ENCODE data around the gene SMARCD1.
A peak's percentile ranks its signal among the peaks of the same experiment; 100 is the strongest.

SMARCD1 gene

DNA sequence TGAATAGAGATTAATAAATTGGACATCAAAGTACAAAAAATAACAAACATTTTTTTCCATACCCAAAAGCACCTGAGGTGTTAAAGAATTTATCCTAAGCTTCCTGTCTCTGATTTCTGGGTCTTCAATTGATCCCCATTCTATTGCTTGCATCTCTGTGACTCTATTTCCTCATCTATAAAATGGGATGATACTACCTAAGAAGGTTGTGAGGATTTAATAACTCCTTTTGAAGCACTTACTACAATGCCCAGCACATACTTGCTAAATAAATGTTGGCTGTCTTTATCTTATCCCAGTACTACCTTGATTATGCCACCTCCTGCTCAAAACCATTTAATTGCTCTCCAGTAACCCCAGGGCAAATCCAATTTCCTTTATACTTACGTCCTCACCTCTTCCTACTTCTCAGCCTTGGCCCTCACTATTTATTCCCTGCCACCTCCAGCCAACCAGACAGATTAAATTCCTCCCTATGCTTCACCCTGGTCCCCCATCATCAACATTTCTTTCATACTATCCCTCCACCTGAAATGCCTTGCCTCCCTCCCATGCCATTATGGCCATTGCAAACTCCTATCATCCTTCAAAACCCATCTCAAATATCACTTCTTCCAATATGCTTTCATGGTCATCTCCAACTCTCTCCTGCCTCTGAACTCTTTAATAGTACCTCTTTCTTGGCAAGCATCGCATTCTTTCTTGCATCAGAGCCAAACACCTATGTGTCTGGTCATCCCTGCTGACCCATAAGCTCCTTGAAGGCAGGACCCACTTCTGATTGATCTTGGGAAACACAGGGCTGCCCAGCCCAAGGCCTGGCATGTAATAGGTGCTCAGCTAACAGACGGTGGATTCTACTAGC lies 35.7 kb upstream of the SMARCD1 start:
- no peak for DNase-seq
- Histone ChIP-seq H3K27ac (no peak overlapping the region), H3K36me3 (replicated peaks) (no peaks in the 10 kb centered on the region), H3K27me3 (replicated peaks) (peaks cover 21% of the 10 kb centered on the region), H3K4me3 (ENCODE audit: low read depth, low read length) (no peak overlapping the region)
- in situ Hi-C loops (cut with HindIII; ENCODE audit: low pct_ligation_motif_present, low sequenced_read_pairs) = no loop called here
- TF ChIP-seq, protein P1, sequence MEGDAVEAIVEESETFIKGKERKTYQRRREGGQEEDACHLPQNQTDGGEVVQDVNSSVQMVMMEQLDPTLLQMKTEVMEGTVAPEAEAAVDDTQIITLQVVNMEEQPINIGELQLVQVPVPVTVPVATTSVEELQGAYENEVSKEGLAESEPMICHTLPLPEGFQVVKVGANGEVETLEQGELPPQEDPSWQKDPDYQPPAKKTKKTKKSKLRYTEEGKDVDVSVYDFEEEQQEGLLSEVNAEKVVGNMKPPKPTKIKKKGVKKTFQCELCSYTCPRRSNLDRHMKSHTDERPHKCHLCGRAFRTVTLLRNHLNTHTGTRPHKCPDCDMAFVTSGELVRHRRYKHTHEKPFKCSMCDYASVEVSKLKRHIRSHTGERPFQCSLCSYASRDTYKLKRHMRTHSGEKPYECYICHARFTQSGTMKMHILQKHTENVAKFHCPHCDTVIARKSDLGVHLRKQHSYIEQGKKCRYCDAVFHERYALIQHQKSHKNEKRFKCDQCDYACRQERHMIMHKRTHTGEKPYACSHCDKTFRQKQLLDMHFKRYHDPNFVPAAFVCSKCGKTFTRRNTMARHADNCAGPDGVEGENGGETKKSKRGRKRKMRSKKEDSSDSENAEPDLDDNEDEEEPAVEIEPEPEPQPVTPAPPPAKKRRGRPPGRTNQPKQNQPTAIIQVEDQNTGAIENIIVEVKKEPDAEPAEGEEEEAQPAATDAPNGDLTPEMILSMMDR (IDR thresholded peaks at IDR 0.05; ENCODE audit: low read depth, low read length, missing control alignments) = no peak

DNA sequence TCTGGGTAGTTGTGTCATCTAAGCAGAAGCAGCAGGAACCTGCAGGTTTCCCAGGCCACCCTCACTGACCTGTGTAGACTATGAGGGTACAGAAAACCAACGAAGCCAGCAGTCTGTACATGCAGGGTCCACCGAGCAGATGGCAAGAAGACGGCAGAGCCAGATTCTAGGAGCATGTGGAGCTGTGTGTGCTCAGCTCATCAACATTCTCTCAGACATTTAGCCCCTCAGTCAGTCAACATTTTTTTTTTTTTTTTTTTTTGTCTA lies 35.1 kb upstream of the SMARCD1 start:
- Histone ChIP-seq H3K36me3 (replicated peaks) (no peaks in the 10 kb centered on the region), H3K27ac (no peak overlapping the region), H3K4me3 (ENCODE audit: low read depth, low read length) (no peak overlapping the region), H3K27me3 (replicated peaks) (peaks cover 21% of the 10 kb centered on the region)
- TF ChIP-seq, protein P1 (IDR thresholded peaks at IDR 0.05; ENCODE audit: low read depth, low read length, missing control alignments) = no peak
- in situ Hi-C loops (cut with HindIII; ENCODE audit: low pct_ligation_motif_present, low sequenced_read_pairs) = no loop called here
- no peak for DNase-seq

DNA sequence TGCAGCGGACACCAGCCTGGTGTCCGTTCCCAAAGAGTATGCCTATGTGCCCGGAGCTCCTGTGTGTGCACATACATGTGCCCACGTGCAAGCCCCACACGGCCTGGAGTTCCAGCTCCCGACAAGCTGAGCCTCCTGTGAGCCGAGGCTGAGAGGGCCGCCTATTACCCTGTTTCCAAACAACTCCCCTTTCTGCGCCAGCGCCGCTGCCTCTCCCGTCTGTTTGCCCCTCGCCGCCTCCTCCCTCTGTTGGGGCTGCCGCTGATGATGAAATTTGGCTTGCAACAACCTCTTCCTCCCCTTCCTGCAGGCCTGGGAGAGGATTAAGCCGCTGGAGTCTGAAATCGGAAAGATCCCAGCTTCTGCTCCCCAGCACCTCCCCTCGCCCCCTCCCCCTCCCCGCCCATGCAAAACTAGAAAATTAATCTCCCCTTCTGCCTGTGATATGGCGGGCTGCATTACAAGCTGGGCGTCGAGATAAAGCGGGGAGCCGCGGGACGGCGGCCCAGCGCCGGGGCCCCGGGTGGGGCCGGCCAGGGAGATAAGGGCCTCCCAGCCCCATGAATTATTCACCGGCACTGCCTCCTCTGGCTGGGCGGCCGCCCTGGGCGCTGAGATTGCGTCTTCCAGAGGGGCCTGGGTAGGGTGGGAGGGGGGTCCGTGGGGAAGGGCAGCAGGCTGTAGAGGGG lies 34.6 kb upstream of the SMARCD1 start:
- Histone ChIP-seq H3K36me3 (replicated peaks) (no peaks in the 10 kb centered on the region), H3K27ac (no peak overlapping the region), H3K4me3 (ENCODE audit: low read depth, low read length) (peak overlapping the region; percentile 34), H3K27me3 (replicated peaks) (peaks cover 21% of the 10 kb centered on the region)
- TF ChIP-seq, protein P1 (IDR thresholded peaks at IDR 0.05; ENCODE audit: low read depth, low read length, missing control alignments) = no peak
- in situ Hi-C loops (cut with HindIII; ENCODE audit: low pct_ligation_motif_present, low sequenced_read_pairs) = no loop called here
- no peak for DNase-seq

DNA sequence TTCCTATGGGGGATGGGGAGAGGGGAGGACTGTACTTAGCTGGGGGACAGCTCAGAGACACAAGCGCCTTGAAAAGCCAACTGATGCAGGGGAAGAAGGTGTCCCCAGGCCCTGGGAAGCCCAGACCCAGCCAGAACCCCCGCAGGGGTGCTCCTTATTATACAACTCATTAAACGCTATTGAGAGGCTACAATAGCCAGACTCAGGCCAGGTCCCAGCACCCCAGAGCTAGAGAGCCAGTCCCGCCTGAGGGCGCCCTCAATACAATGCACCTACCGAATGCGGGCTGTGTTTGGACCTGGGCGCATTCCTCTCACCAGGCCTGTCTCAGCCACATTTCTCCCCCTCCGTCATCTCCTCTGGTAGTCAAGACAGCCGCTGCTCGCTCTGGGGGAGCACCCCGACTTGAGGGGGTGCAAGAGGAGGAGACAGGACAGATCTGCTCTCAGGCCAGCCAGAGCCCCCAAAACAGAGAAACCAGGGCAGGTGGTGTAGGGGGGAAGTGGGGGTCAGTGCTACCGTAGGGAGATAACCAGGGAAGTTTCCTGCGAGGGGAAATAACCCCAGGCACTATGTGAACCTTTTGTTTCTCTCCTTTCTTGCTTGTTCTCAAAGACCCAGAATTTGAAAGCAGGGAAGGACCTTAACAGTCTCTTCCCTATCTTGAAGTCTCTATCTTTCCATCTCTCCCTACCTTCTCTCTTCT lies 33.9 kb upstream of the SMARCD1 start:
- in situ Hi-C loops (cut with HindIII; ENCODE audit: low pct_ligation_motif_present, low sequenced_read_pairs) = no loop called here
- Histone ChIP-seq H3K4me3 (ENCODE audit: low read depth, low read length) (no peak overlapping the region), H3K27me3 (replicated peaks) (peaks cover 21% of the 10 kb centered on the region), H3K36me3 (replicated peaks) (no peaks in the 10 kb centered on the region), H3K27ac (no peak overlapping the region)
- TF ChIP-seq, protein P1 (IDR thresholded peaks at IDR 0.05; ENCODE audit: low read depth, low read length, missing control alignments) = no peak
- DNase-seq = no peak

DNA sequence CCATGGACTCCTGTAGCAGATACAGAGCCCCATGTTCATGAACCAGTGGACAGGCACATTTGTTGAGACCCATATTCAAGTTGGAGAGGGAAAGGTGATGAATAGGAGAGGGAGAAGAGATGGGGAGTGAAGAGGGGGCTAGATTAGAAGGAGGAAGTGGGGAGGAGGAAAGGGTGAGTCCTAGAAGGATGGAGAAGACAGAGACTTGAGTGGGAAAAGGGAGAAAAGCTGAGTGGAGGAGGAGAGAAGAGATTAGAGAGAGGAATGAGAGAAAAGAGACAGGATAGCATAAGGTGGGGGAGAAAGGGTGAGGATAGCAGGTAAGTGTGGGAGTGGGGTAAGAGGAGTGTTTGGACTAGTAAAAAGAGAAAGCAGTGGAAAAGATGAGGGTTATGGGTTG lies 32.6 kb upstream of the SMARCD1 start:
- Histone ChIP-seq H3K27ac (no peak overlapping the region), H3K4me3 (ENCODE audit: low read depth, low read length) (no peak overlapping the region), H3K27me3 (replicated peaks) (peaks cover 21% of the 10 kb centered on the region), H3K36me3 (replicated peaks) (no peaks in the 10 kb centered on the region)
- TF ChIP-seq, protein P1 (IDR thresholded peaks at IDR 0.05; ENCODE audit: low read depth, low read length, missing control alignments) = no peak
- DNase-seq = no peak
- in situ Hi-C loops (cut with HindIII; ENCODE audit: low pct_ligation_motif_present, low sequenced_read_pairs) = no loop called here

All from brain microvascular endothelial cell (primary cell).